HepG2 (cell line): ENCODE data around the gene RAB14. TPM values are rescaled to one million over a fixed set of nuclear protein-coding genes. Genes with fewer than 3 reads are reported as not detected.

Experiments used
- ATAC-seq: fragments of 200-7000 bp; cut with Tn5 transposase; 3 replicates; pipeline ENCODE4 v1.9.1; 2020; ENCODE audit warnings: mild to moderate bottlenecking, moderate library complexity
- BruUV-seq: library from RNA; stranded (reverse); fragments of 400-500 nt; replicated peaks from 2 replicates; lab custom pipeline; 2021; lab: Mats Ljungman, UMichigan
- CTCF ChIA-PET: fragments of 300-600 bp; formaldehyde crosslinking; extraction: SDS; loops from one replicate; lab custom pipeline; 2021; ENCODE audit warnings: low total read pairs, inconsistent platforms, low intra/inter-chr PET ratio; lab: Yijun Ruan, JAX
- POLR2A ChIA-PET: fragments of 350-600 bp; sonication (Branson Sonifier 250); formaldehyde crosslinking; loops from one replicate; lab custom pipeline; 2020; ENCODE audit warnings: antibody characterized with exemption, inconsistent platforms; lab: Yijun Ruan, JAX
- DNase-seq: peaks from one replicate; pipeline ENCODE4 v3.0.0-alpha.2; 2015; ENCODE audit warnings: low spot score
- FAIRE-seq: peaks from 3 replicates; lab custom pipeline; 2011; peaks lifted over from hg19 to GRCh38; lab: Jason Lieb, UNC
- H2AFZ ChIP-seq: one replicate; pipeline ENCODE4 v1.6.1; 2011; ENCODE audit warnings: low read length, inconsistent platforms
- H3K27ac ChIP-seq: fragments of 300-600 bp; 3 replicates; pipeline ENCODE4 v1.8.0; 2011; ENCODE audit warnings: mixed run types, mild to moderate bottlenecking, mixed read lengths, low read length, inconsistent platforms; ENCODE audit not compliant: insufficient read depth; ENCODE audit errors: extremely low read length
- H3K27me3 ChIP-seq, 2 experiments: fragments of 200-600 bp in 1 of 2; 2 replicates in 1 of 2; 3 replicates in 1 of 2; pipeline versions ENCODE4 v1.6.0 to v1.8.0; 2011; ENCODE audit warnings: low read length in 2 of 2, mild to moderate bottlenecking in 2 of 2, moderate library complexity in 2 of 2, inconsistent platforms in 1 of 2; ENCODE audit not compliant: insufficient read depth in 2 of 2, control insufficient read depth in 1 of 2
- H3K36me3 ChIP-seq, 2 experiments: fragments of 200-600 bp in 1 of 2; replicated peaks in 1 of 2; 2 replicates in 1 of 2; 3 replicates in 1 of 2; pipeline versions ENCODE4 v1.5.1 to v1.8.0; 2011; ENCODE audit warnings: low read length in 2 of 2, inconsistent platforms in 1 of 2; ENCODE audit not compliant: insufficient read depth in 2 of 2, control insufficient read depth in 1 of 2
- H3K4me1 ChIP-seq: 2 replicates; pipeline ENCODE4 v1.5.1; 2012; ENCODE audit warnings: low read length, inconsistent platforms; ENCODE audit not compliant: insufficient read depth
- H3K4me2 ChIP-seq: 2 replicates; pipeline ENCODE4 v1.6.0; 2011; ENCODE audit warnings: low read depth, low read length, inconsistent platforms
- H3K4me3 ChIP-seq, 3 experiments: fragments of 200-600 bp in 1 of 3; sonication (generic), shearing (Covaris generic) in 1 of 3; replicated peaks in 1 of 3; 2 replicates each; pipeline ENCODE4 v1.5.1; 2011 to 2016; ENCODE audit warnings: low read length in 3 of 3, inconsistent platforms in 2 of 3, low read depth in 2 of 3, mild to moderate bottlenecking in 2 of 3, control low read depth in 1 of 3, mixed read lengths in 1 of 3; ENCODE audit not compliant: insufficient read depth in 1 of 3
- H3K79me2 ChIP-seq: one replicate; pipeline ENCODE4 v1.6.1; 2011; ENCODE audit warnings: low read length, inconsistent platforms; ENCODE audit not compliant: insufficient read depth
- H3K9ac ChIP-seq: 2 replicates; pipeline ENCODE4 v1.6.0; 2011; ENCODE audit warnings: mild to moderate bottlenecking, low read depth, low read length, inconsistent platforms; ENCODE audit not compliant: insufficient read depth
- H3K9me3 ChIP-seq: 2 replicates; pipeline ENCODE4 v1.5.1; 2012; ENCODE audit warnings: mild to moderate bottlenecking, low read length
- H4K20me1 ChIP-seq: 2 replicates; pipeline ENCODE4 v1.6.0; 2011; ENCODE audit warnings: inconsistent platforms, mild to moderate bottlenecking, low read length, moderate library complexity; ENCODE audit not compliant: insufficient read depth
- ASH2L ChIP-seq: fragments of 300-600, 200-600 bp; sonication (generic); IDR thresholded peaks from 2 replicates; pipeline ENCODE4 v1.7.0; 2017; ENCODE audit warnings: low read depth, mild to moderate bottlenecking, moderate library complexity, mixed read lengths, low read length; ENCODE audit not compliant: insufficient read length
- ELF3 ChIP-seq: IDR thresholded peaks from 2 replicates; pipeline ENCODE4 v1.6.1; 2016; ENCODE audit warnings: missing genetic modification reagents, missing compliant biosample characterization
- KDM6A ChIP-seq: IDR thresholded peaks from 2 replicates; pipeline ENCODE4 v1.6.1; 2016; ENCODE audit warnings: low read depth
- RBM39 ChIP-seq: fragments of 200-400 bp; formaldehyde crosslinking; IDR thresholded peaks from one replicate; pipeline ENCODE4 v1.6.1; 2018; ENCODE audit warnings: antibody characterized with exemption, mild to moderate bottlenecking, low read depth, low read length; ENCODE audit not compliant: poor library complexity, severe bottlenecking
- XBP1 ChIP-seq: sonication (generic); formaldehyde crosslinking; IDR thresholded peaks from 2 replicates; pipeline ENCODE4 v1.5.0; 2020; ENCODE audit warnings: missing genetic modification reagents
- ZNF121 ChIP-seq: sonication (generic); formaldehyde crosslinking; IDR thresholded peaks from 2 replicates; pipeline ENCODE4 v1.5.0; 2020; ENCODE audit warnings: mild to moderate bottlenecking, missing genetic modification reagents
- ZNF451 ChIP-seq: sonication (generic); formaldehyde crosslinking; IDR thresholded peaks from 2 replicates; pipeline ENCODE4 v1.5.0; 2020; ENCODE audit warnings: mild to moderate bottlenecking, missing genetic modification reagents
- ZNF576 ChIP-seq: sonication (generic); formaldehyde crosslinking; IDR thresholded peaks from 2 replicates; pipeline ENCODE4 v1.4.0; 2020; ENCODE audit warnings: mild to moderate bottlenecking, missing genetic modification reagents
- ZNF674 ChIP-seq: sonication (generic); formaldehyde crosslinking; IDR thresholded peaks from 2 replicates; pipeline ENCODE4 v1.5.0; 2020; ENCODE audit warnings: low read depth, mild to moderate bottlenecking, missing genetic modification reagents
- ZNF746 ChIP-seq: sonication (generic); formaldehyde crosslinking; IDR thresholded peaks from 2 replicates; pipeline ENCODE4 v1.8.0; 2022; ENCODE audit warnings: mild to moderate bottlenecking, missing genetic modification reagents
- WGBS: methylation state at CpG from one replicate; pipeline ENCODE4 v1.1.6; 2017; ENCODE audit warnings: low lambda C conversion rate; 5-methylcytosine and 5-hydroxymethylcytosine counted together
- in situ Hi-C: cut with HindIII; loops from 2 replicates; pipeline ENCODE4 v1.10.0; 2017; ENCODE audit warnings: low pct_unique_long_range_greater_than_20kb; ENCODE audit not compliant: extremely low pct_ligation_motif_present
- intact Hi-C: fragments of 100-400 bp; cut with micrococcal nuclease; formaldehyde crosslinking; loops from one replicate; pipeline ENCODE4 v1.10.0; 2022; ENCODE audit not compliant: unreplicated experiment
- polyA plus RNA-seq, 8 experiments: library from polyadenylated mRNA; depleted of rRNA in 3 of 8; stranded (reverse) in 7 of 8; unstranded in 1 of 8; fragments of >200 nt; fragmentation: Illumina TruSeq in 4 of 8; extraction: Trizol in 4 of 8; gene quantifications; 2 replicates each; pipeline versions ENCODE4 v1.2.1 to v1.2.3, GENCODE V29; 2011 to 2016; ENCODE audit warnings: low read depth in 4 of 8, missing spikeins in 1 of 8, mixed read lengths in 1 of 8; ENCODE audit not compliant: insufficient read depth in 1 of 8
- total RNA-seq, 5 experiments: library from RNA; depleted of rRNA; stranded (reverse); fragments of >200 nt; fragmentation: Illumina TruSeq; extraction: Trizol; gene quantifications; 2 replicates each; pipeline ENCODE4 v1.2.3, GENCODE V29; 2016; ENCODE audit warnings: low read depth in 1 of 5
- TF ChIP-seq, protein P1 (sequence below): fragments of 450-650 bp; IDR thresholded peaks from 2 replicates; pipeline ENCODE4 v1.6.1; 2017; ENCODE audit warnings: mild to moderate bottlenecking
- TF ChIP-seq, protein P2 (sequence below): IDR thresholded peaks from 2 replicates; pipeline ENCODE4 v1.6.1; 2016; ENCODE audit warnings: missing compliant biosample characterization, missing genetic modification reagents, borderline replicate concordance

RAB14 gene
- total and polyA plus RNA-seq, 2 of the 13 experiments (the other 11 are each of a cell fraction or from before 2014, with no cell fraction given), result 17.4 to 19.3 TPM

GRCh38 chr9:121210536-121210935 is 8.9 kb upstream of the RAB14 start (continued):
- no peak for TF ChIP-seq KDM6A (CRISPR knock-in tag)
- no peak for TF ChIP-seq RBM39
- TF ChIP-seq ZNF576 (CRISPR knock-in tag), result no peak
- no peak for TF ChIP-seq ZNF451 (CRISPR knock-in tag)
- no peak for TF ChIP-seq ZNF746

GRCh38 chr9:121207371-121207940 is 5.8 kb upstream of the RAB14 start:
- DNase-seq (no peak), ATAC-seq (no peak), FAIRE-seq (no peak)
- Histone ChIP-seq H2AFZ (no peak overlapping the region), H3K36me3 (no peaks in the 10 kb centered on the region), H3K4me3 (no peak overlapping the region), H3K9me3 (peaks cover 4% of the 10 kb centered on the region; the same call in 1 of the 2 replicates), H3K27me3 (no peaks in the 10 kb centered on the region), H3K4me2 (no peak overlapping the region), H4K20me1 (no peaks in the 10 kb centered on the region), H3K27ac (no peak overlapping the region), H3K79me2 (no peaks in the 10 kb centered on the region), H3K4me1 (peaks cover 28% of the 10 kb centered on the region), H3K9ac (no peak overlapping the region)
- POLR2A ChIA-PET, result no interaction called here
- CTCF ChIA-PET, result no interaction called here
- in situ Hi-C loops, result no loop called here
- BruUV-seq, result no TSS peak
- WGBS, result 56% methylated on average over 2 of the region's 2 CpGs
- intact Hi-C loops, result no loop called here
- TF ChIP-seq ZNF674 (no peak), ELF3 (CRISPR knock-in tag) (no peak), ZNF121 (CRISPR knock-in tag) (no peak), ASH2L (no peak), XBP1 (CRISPR knock-in tag) (no peak)
- TF ChIP-seq, protein P1, sequence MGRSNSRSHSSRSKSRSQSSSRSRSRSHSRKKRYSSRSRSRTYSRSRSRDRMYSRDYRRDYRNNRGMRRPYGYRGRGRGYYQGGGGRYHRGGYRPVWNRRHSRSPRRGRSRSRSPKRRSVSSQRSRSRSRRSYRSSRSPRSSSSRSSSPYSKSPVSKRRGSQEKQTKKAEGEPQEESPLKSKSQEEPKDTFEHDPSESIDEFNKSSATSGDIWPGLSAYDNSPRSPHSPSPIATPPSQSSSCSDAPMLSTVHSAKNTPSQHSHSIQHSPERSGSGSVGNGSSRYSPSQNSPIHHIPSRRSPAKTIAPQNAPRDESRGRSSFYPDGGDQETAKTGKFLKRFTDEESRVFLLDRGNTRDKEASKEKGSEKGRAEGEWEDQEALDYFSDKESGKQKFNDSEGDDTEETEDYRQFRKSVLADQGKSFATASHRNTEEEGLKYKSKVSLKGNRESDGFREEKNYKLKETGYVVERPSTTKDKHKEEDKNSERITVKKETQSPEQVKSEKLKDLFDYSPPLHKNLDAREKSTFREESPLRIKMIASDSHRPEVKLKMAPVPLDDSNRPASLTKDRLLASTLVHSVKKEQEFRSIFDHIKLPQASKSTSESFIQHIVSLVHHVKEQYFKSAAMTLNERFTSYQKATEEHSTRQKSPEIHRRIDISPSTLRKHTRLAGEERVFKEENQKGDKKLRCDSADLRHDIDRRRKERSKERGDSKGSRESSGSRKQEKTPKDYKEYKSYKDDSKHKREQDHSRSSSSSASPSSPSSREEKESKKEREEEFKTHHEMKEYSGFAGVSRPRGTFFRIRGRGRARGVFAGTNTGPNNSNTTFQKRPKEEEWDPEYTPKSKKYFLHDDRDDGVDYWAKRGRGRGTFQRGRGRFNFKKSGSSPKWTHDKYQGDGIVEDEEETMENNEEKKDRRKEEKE, result no peak
- TF ChIP-seq, protein P2, sequence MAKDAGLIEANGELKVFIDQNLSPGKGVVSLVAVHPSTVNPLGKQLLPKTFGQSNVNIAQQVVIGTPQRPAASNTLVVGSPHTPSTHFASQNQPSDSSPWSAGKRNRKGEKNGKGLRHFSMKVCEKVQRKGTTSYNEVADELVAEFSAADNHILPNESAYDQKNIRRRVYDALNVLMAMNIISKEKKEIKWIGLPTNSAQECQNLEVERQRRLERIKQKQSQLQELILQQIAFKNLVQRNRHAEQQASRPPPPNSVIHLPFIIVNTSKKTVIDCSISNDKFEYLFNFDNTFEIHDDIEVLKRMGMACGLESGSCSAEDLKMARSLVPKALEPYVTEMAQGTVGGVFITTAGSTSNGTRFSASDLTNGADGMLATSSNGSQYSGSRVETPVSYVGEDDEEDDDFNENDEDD (CRISPR knock-in tag), result no peak
